CD4-positive, alpha-beta T cell treated with Interferon alpha-2 for 1 hour (primary cell): ENCODE data around the gene KCTD3.

Source experiments
- DNase-seq, 2 donors: peaks; one replicate each; pipeline ENCODE4 v3.0.0-alpha.2; 2020 to 2022

Gene KCTD3

DNA sequence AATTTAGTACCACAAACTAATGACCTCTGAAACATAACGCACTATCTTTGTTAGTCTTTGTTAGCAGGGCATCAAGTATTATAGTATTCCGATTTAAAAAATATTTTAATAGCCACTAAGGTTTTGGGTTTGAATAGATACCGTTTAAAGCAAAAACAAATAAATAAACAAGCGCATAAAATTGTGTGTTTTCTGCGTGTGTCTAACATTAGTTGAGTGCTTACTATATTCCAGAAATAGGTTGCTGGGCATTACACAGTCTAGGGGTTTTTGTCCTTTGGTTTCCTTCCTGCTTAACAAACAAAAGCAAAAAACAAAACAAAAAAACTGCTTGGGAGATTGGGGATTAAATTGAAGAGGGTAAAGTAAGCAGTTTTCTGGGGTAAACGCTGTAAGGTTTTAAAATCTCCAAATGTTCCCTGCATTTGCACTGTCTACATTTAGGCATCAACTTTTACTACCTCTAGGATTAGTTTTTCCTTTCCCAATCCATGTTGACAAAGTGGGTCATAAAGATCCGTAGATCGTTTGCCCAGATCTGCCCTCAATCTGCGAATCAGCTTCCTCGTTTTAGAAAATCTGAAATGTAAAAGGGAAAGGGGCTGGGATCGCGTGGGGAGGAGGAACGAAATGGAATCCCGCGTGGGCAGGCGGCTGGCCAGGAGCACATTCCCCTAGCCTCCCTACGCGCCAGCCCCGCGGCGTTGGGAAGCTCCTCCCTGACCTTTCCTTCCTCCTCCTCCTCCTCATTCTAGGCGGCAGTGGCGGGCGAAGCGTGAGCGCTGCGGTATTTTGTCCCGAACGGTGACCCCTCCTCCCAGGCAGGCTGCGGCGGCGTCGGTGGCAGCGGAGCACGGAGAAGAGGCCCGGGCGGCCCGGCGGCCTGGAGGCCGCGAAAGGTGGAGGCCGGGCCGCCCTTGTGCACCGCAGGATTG lies at the start of gene KCTD3:
KCTD3 (plus strand) TSS at position 749 of the 935 bp plus-strand sequence. CDS start 382 bp downstream, outside the sequence.
- peak; percentile 12 to 27 for DNase-seq

DNA sequence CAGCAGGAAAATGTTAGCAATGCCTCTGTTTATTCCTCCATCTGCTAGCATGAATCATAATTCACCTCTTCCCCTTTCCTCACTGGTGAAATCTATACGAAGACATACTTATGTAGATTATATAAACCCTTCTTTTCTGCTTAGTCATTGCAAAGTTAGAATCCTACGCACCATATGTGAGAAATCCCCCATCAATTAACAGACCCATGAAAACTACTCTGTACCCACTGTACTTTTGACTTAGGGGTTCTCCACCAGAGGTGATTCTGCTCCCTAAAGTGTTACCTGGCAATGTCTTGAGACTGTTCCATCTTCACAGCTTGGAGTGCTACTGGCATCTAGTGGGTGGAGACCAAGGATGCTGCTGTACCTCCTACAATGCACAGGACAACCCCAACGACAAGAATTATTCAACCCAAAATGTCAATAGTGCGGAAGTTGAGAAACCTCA lies 49.6 kb upstream of the KCTD3 start:
- DNase-seq: no peak

DNA sequence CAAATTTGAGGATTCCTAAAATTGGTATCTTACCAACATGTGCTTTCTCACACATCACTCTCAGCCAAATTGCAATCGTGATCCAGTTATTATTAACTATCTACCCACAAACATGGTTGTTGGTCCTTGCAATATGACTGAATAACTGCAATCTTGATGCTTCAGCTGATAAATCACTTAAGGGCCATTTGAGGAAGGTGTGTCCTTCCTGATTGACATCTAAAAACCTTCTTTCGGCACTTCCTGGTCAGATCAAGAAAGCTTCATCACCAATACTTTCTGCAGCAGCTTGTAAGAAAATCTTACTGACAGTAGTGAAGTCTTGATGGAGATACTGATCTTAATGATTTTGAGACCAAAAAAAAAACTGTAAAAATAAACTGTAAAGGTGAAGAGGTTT lies 48.5 kb upstream of the KCTD3 start:
- no peak for DNase-seq

- no peak for DNase-seq
Observed at GRCh38 chr1:215521279-215521678, 45.8 kb upstream of the KCTD3 start.

GRCh38 chr1:215523128-215523861 lies 43.8 kb upstream of the KCTD3 start:
- no peak for DNase-seq

DNA sequence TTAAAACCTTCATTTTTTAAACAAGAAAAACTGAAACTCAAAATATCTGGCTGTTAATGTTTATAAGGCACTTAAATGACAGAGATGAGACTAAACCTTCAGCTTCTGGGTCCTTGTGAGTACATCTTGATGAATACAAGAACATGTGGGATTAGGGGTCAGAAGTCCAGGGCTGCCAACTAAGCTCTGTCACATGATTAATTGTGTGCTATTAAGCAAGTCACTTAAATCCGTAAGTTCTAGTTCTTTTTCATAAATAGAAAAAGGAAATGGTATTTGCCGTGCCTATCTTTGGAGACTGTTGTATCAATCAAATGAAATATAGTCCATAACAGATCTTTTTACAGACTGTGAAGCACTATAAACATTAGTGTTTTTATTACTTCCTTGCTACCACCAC lies 43.2 kb upstream of the KCTD3 start:
- DNase-seq: no peak

GRCh38 chr1:215526147-215526845 lies 40.8 kb upstream of the KCTD3 start:
- DNase-seq: peak in 1 of 2 donors; percentile 46

- DNase-seq: no peak
Observed at GRCh38 chr1:215526846-215527151, 40.3 kb upstream of the KCTD3 start.

DNA sequence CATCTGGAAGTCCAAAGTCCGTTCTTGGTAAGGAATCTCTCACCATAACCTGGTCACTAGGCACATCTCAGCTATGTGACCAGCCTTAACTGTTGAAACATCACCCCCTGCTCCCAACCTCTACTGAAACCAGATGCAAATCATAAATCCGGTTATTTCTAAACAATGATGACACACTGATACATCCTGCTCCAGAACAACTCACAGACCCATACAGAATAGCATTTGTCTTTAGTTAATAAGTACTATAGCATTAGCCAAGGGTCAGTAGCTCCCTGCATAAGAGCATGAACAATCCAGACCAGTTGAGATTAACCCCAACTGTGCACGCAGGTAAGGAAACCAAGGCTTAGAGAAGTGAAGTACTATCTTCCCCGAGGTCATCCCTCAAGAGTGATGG lies 38.0 kb upstream of the KCTD3 start:
- no peak for DNase-seq

DNA sequence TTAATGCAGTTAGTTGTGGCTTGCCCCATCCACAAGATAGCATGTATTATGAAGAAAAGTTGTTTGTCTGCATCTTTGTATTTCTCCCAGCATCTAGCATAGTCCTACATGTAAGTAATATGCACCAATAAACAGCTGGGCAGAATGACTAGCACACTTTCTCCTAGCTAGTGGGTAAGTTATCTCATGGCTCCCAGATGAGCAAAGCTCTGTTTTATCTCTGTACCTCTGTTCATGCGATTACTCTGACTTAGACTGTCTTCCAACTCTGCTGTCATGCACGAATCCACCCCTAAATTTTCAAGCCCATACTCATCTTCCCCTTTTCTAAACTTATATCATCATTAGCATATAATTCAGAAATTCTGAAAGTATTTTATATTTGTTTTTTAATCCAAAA lies 37.5 kb upstream of the KCTD3 start:
- DNase-seq: no peak

- no peak for DNase-seq
Observed at GRCh38 chr1:215530401-215530984, 36.6 kb upstream of the KCTD3 start.

DNA sequence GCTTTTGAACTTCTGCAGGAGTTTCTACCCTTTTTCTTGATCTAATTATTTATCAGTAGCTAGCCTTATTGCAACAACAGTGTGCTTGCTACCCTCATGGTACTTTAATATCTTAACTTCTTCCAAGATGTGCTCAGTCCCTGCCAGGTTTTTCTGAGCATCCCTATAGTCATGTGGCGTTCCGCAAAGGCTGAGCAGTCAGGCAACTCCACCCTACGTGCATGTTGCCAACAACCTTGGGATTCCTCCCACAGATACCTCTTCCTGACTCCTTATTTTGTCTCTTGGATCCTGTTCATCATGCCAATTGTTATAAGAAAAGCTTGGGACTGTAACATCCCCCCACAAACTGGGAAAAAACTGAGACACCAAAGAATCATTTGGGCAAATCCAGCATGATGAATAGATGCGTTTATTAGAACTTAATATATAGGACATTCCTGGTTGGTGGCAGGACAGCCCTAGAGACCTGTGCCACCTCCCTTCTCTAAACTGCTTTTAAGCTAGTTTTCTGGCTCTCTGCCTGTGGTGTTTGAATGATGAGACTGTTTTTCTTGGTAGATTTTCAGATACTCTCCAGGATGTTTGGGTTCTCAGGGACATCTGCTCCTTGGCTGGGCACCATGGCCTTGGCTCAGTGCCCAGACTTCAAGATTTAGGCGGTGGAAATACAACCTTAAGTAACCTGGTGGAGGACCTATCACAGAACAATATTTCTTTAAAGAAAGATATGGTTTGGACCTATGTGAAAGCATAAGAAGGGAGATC lies 27.1 kb upstream of the KCTD3 start:
- no peak for DNase-seq

DNA sequence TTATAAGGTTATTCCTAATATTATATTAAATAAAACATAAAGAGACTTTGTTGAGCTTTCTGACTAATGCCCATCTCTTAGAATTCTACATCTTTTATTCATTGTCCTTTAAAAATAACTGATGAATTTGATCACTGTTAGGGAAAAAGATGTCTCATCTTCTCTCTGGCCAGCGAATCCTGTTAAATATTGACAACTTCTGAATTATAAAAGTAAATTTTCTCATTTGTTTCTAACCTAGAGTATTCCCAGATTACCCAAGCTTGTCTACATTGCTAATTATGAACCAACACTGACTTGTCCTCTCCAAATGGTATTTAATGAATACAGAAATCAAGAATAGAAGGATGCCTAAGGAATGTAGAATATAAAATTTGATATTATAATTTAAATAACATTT lies 24.8 kb upstream of the KCTD3 start:
- no peak for DNase-seq

GRCh38 chr1:215543191-215543606 lies 23.9 kb upstream of the KCTD3 start:
- DNase-seq: no peak

GRCh38 chr1:215543806-215544205 lies 23.3 kb upstream of the KCTD3 start:
- no peak for DNase-seq

- DNase-seq: no peak
Observed at GRCh38 chr1:215544566-215544965, 22.5 kb upstream of the KCTD3 start.

DNA sequence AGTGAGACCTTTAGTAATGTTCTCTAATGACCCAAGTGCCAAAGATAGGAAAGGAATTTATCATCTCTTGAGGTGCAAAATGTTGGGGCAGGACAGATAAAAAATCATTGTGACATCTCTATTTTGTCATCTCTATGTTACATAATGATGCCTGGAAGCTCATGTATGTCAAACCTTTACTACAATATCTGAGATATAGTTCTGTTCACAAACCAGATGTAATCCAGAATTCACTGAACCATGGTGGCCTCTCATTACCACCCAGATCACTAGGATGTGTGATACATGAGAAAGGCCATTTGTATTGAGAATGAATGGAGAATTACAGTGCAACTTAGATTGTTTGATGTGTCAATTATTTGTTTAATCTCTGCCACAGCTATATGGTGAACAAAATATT lies 22.0 kb upstream of the KCTD3 start:
- no peak for DNase-seq

DNA sequence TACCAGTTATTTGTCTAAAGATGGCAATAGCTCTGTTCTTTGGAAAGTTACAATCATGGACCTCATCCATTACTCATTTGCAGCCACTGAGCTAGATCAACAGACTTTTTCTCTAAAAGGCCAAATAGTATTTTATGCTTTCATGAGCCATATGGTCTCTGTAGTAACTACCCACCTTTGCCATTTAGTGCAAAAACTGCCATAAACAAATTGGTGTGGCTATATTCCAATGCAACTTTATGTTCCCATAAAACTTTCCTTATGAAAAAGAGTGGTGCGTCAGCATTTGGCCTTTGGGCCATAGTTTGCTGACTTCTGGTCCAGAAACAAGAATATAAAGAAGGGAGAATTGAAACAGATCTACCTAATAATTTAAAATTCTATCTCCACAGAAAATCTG lies 20.1 kb upstream of the KCTD3 start:
- DNase-seq: no peak

DNA sequence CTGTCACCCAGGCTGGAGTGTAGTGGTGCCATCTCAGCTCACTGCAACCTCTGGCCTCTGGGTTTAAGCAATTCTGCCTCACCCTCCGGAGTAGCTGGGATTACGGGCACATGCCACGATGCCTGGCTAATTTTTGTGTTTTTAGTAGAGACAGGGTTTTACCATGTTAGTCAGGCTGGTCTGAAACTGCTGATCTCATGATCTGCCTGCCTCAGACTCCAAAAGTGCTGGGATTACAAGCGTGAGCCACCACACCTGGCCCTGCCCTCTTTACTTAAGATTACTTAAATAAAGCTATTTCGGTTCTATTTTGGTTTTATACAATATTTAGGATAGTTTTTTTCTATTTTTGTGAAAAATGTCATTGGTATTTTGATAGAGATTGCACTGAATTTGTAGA lies 15.3 kb upstream of the KCTD3 start:
- no peak for DNase-seq

DNA sequence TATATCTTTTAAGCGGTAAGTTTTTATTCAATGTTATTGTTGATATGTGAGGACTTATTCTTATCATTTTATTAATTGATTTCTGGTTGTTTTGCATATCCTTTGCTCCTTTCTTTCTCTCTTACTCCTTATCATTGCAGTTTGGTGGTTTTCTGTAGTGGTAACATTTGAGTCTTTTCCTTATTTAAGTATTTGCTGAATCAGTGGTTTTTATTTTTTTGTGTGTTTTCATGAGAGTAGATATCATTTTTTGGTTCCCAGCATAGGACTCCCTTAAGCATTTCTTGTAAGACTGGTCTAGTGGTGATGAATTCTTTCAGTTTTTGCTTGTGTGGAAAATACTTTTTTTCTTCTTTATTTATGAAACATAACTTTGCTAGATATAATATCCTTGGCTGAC lies 12.2 kb upstream of the KCTD3 start:
- no peak for DNase-seq

GRCh38 chr1:215555531-215555930 lies 11.6 kb upstream of the KCTD3 start:
- no peak for DNase-seq

- DNase-seq: no peak
Observed at GRCh38 chr1:215556996-215557395, 10.1 kb upstream of the KCTD3 start.
